Measurements from ENCODE around the gene C2CD2.

Gene C2CD2

GRCh38 chr21:41948901-41949300 lies 4.9 kb downstream of the C2CD2 start:
- in situ Hi-C loops (cut with HindIII; ENCODE audit: low sequenced_read_pairs) = no loop called here
- DNase-seq (ENCODE audit: low read depth, low spot score) = no peak
- no peak overlapping the region for H3K4me3 ChIP-seq (ENCODE audit: low read depth, low read length)
- TF ChIP-seq CTCF (IDR thresholded peaks at IDR 0.05; ENCODE audit: low read depth, low read length) = no peak

GRCh38 chr21:41948078-41948895 lies 5.5 kb downstream of the C2CD2 start:
- in situ Hi-C loops (cut with HindIII; ENCODE audit: low sequenced_read_pairs) = no loop called here
- H3K4me3 ChIP-seq (ENCODE audit: low read depth, low read length) = no peak overlapping the region
- DNase-seq (ENCODE audit: low read depth, low spot score) = peak; percentile 42
- TF ChIP-seq CTCF (IDR thresholded peaks at IDR 0.05; ENCODE audit: low read depth, low read length) = no peak

DNA sequence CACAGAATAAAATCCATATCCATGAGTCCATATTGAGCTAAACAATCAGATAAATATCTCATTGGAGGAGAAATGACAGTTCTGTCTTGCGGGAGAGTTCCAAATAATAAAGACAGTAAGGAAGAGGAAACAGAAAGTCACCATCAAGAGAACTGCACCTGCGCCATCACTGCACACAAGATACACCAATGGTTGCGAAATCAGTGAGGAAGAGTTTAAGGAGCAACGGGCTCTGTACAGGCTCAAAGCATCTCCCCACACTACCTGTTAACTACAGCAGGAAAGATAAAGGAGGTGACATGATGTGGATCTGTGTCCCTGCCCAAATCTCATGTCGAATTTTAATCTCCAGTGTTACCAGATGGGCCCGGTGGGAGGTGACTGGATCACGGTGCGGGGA lies 7.8 kb downstream of the C2CD2 start:
- DNase-seq (ENCODE audit: low read depth, low spot score) = no peak
- no peak overlapping the region for H3K4me3 ChIP-seq (ENCODE audit: low read depth, low read length)
- in situ Hi-C loops (cut with HindIII; ENCODE audit: low sequenced_read_pairs) = no loop called here
- no peak for TF ChIP-seq CTCF (IDR thresholded peaks at IDR 0.05; ENCODE audit: low read depth, low read length)

DNA sequence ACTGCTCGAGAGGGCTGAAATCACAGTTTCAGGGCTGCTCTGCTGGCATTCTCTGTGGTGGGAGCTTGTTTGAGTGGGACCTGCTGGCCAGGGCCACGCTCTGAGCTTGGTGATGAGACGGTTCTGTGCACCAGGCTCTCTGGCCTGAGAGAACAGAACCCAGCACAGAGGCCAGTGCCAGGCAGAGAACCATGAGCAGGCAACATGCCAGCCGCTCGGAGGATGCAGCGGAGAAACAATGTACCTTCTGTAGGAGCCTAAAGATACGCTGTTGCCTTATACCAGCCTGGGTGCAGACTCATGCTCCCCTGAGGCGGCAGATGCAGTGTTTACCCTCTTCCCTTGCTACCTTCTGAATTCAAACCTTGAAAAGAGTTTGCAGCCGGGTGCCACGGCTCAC lies 10.0 kb downstream of the C2CD2 start:
- DNase-seq (ENCODE audit: low read depth, low spot score) = no peak
- in situ Hi-C loops (cut with HindIII; ENCODE audit: low sequenced_read_pairs) = no loop called here
- no peak overlapping the region for H3K4me3 ChIP-seq (ENCODE audit: low read depth, low read length)
- TF ChIP-seq CTCF (IDR thresholded peaks at IDR 0.05; ENCODE audit: low read depth, low read length) = no peak

GRCh38 chr21:41942457-41942856 lies 11.4 kb downstream of the C2CD2 start:
- no peak for DNase-seq (ENCODE audit: low read depth, low spot score)
- TF ChIP-seq CTCF (IDR thresholded peaks at IDR 0.05; ENCODE audit: low read depth, low read length) = no peak
- in situ Hi-C loops (cut with HindIII; ENCODE audit: low sequenced_read_pairs) = no loop called here
- no peak overlapping the region for H3K4me3 ChIP-seq (ENCODE audit: low read depth, low read length)

DNA sequence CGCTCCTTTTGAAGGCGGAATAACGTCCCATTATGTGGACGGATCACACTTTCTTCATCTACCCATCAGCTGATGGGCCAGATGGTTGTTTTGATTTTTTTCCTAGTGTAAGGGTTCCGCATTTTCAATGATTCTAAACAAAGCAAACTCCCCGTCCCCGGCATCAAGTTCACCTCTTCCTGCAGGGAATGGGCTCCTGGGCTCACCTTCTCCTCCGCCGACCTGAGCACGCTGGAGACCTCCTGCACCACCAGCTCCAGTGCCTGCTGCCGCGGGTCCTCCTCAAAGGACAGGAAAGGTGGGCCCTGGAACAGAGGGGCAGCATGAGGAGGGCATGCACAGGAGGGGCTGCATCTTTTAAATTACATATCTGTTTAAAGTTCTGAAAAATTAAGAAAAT lies 11.9 kb downstream of the C2CD2 start:
- TF ChIP-seq CTCF (IDR thresholded peaks at IDR 0.05; ENCODE audit: low read depth, low read length) = no peak
- no peak overlapping the region for H3K4me3 ChIP-seq (ENCODE audit: low read depth, low read length)
- in situ Hi-C loops (cut with HindIII; ENCODE audit: low sequenced_read_pairs) = no loop called here
- no peak for DNase-seq (ENCODE audit: low read depth, low spot score)
